ENCODE data around the gene PTGER2. TPM values are rescaled to one million over a fixed set of nuclear protein-coding genes. Genes with fewer than 3 reads are reported as not detected.

The PTGER2 gene
- total and polyA plus RNA-seq, 10 of the 15 experiments (the other 5 are each of a cell fraction or from before 2014, with no cell fraction given) = 0.03 to 1.6 (median 0.33) TPM

DNA sequence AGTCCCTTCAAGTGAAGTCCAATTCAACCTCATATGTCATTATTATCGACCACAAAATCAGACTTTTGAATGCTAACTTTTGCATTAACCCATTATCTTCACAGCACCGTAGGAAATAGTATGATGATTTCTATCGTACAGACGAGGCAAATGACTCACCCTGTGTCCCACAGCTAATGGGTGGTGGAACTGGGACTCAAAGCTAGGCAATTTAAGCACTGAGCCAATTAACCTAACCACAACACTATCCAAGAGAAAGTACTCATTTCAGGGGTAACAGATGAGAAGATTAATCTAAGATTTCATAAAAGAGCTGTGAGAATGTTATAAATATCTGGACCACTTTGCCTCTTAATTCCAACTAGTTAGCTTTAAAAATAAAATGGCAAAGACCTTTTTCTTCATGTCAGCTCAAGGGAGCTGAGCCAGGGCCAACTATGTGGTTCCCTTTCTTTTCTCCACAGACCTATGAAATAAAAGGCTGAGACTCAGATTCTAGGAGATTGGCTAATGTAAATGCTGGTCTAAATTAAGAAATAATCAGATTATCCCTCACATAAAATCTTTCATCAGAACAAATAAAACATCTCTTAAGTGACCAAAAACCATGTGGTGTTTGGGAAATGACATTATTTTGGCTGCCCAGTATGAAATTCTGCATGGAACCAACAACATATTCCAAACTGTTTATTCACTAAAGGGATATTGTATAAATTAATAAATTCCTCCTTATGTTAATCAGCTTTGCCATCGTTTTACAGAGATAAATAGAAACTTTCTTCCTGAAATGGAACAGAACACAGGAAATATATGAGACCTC, 4.9 kb downstream of the PTGER2 start:
- no peaks in the 10 kb centered on the region for H3K79me2 ChIP-seq (ENCODE audit: control insufficient read depth, insufficient read depth, low read length)
- intact Hi-C loops (cut with micrococcal nuclease; ENCODE audit: unreplicated experiment) (no loop called here), in situ Hi-C loops (cut with MboI) (no loop called here)
- H3K27me3 ChIP-seq (replicated peaks in 1 of 2; ENCODE audit: control insufficient read depth in 2 of 2, insufficient read depth in 2 of 2, low read length in 1 of 2) = peaks cover 11 to 16% of the 10 kb centered on the region in 2 experiments
- H3K4me2 ChIP-seq (ENCODE audit: control insufficient read depth, insufficient read depth) = no peak overlapping the region
- no peak overlapping the region for H3K27ac ChIP-seq (ENCODE audit: control insufficient read depth, insufficient read depth)
- SMC1A ChIA-PET (ENCODE audit: uncharacterized antibody, unreplicated experiment) = interaction anchor here (1.2 kb wide), 1 partner anchor 10 kb away, joined by 3 read pairs; no protein-coding TSS in a partner anchor
- FAIRE-seq (no peak), DNase-seq (ENCODE audit: low read depth, low spot score) (no peak), ATAC-seq (no peak)
- BruUV-seq (replicated peaks) = no TSS peak
- RAD21 ChIA-PET (ENCODE audit: unreplicated experiment) = interaction anchor here (1.9 kb wide), 1 partner anchor 19 kb away, joined by 4 read pairs; no protein-coding TSS in a partner anchor
- no peaks in the 10 kb centered on the region for H3K36me3 ChIP-seq (ENCODE audit: control insufficient read depth in 2 of 2, insufficient read depth in 2 of 2, low read length in 1 of 2)
- no peaks in the 10 kb centered on the region for H4K20me1 ChIP-seq (ENCODE audit: control insufficient read depth, insufficient read depth)
- H3K4me1 ChIP-seq (ENCODE audit: control insufficient read depth, insufficient read depth, low read length) = peaks cover 11% of the 10 kb centered on the region; the same call in 1 of the 2 replicates
- H2AFZ ChIP-seq (ENCODE audit: control insufficient read depth, low read depth, low read length) = no peak overlapping the region
- CTCF ChIA-PET = no interaction called here
- TF ChIP-seq JUND (IDR thresholded peaks at IDR 0.05; ENCODE audit: low read depth, low read length) (no peak), CHD2 (IDR thresholded peaks at IDR 0.05; ENCODE audit: borderline replicate concordance, low read depth, low read length) (no peak), STAT3 (IDR thresholded peaks at IDR 0.05; ENCODE audit: low read depth, low read length) (no peak), PML (IDR thresholded peaks at IDR 0.05; ENCODE audit: low read length) (no peak), NRF1 (conservative IDR thresholded peaks at IDR 0.05; ENCODE audit: low read depth, low read length) (no peak), ZNF217 (IDR thresholded peaks at IDR 0.05) (no peak), RB1 (IDR thresholded peaks at IDR 0.05; ENCODE audit: borderline replicate concordance) (no peak), BCL11A (IDR thresholded peaks at IDR 0.05; ENCODE audit: low read depth, low read length) (no peak), KLF5 (IDR thresholded peaks at IDR 0.05; ENCODE audit: partially characterized antibody) (no peak), ZNF24 (IDR thresholded peaks at IDR 0.05) (no peak), CREM (IDR thresholded peaks at IDR 0.05; ENCODE audit: low read depth) (no peak), SIX5 (IDR thresholded peaks at IDR 0.05; ENCODE audit: low read depth, low read length, severe bottlenecking) (no peak), EED (IDR thresholded peaks at IDR 0.05; ENCODE audit: low read depth) (no peak), MTA3 (IDR thresholded peaks at IDR 0.05; ENCODE audit: borderline replicate concordance, low read length) (no peak)
- TF ChIP-seq, protein P1, sequence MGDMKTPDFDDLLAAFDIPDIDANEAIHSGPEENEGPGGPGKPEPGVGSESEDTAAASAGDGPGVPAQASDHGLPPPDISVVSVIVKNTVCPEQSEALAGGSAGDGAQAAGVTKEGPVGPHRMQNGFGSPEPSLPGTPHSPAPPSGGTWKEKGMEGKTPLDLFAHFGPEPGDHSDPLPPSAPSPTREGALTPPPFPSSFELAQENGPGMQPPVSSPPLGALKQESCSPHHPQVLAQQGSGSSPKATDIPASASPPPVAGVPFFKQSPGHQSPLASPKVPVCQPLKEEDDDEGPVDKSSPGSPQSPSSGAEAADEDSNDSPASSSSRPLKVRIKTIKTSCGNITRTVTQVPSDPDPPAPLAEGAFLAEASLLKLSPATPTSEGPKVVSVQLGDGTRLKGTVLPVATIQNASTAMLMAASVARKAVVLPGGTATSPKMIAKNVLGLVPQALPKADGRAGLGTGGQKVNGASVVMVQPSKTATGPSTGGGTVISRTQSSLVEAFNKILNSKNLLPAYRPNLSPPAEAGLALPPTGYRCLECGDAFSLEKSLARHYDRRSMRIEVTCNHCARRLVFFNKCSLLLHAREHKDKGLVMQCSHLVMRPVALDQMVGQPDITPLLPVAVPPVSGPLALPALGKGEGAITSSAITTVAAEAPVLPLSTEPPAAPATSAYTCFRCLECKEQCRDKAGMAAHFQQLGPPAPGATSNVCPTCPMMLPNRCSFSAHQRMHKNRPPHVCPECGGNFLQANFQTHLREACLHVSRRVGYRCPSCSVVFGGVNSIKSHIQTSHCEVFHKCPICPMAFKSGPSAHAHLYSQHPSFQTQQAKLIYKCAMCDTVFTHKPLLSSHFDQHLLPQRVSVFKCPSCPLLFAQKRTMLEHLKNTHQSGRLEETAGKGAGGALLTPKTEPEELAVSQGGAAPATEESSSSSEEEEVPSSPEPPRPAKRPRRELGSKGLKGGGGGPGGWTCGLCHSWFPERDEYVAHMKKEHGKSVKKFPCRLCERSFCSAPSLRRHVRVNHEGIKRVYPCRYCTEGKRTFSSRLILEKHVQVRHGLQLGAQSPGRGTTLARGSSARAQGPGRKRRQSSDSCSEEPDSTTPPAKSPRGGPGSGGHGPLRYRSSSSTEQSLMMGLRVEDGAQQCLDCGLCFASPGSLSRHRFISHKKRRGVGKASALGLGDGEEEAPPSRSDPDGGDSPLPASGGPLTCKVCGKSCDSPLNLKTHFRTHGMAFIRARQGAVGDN (IDR thresholded peaks at IDR 0.05) = no peak
- TF ChIP-seq, protein P2, sequence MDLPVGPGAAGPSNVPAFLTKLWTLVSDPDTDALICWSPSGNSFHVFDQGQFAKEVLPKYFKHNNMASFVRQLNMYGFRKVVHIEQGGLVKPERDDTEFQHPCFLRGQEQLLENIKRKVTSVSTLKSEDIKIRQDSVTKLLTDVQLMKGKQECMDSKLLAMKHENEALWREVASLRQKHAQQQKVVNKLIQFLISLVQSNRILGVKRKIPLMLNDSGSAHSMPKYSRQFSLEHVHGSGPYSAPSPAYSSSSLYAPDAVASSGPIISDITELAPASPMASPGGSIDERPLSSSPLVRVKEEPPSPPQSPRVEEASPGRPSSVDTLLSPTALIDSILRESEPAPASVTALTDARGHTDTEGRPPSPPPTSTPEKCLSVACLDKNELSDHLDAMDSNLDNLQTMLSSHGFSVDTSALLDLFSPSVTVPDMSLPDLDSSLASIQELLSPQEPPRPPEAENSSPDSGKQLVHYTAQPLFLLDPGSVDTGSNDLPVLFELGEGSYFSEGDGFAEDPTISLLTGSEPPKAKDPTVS (IDR thresholded peaks at IDR 0.05; ENCODE audit: low read depth, low read length) = no peak
- POLR2A ChIA-PET = no interaction called here
- no peak overlapping the region for H3K9ac ChIP-seq (ENCODE audit: control insufficient read depth, insufficient read depth, low read length)
- 15% methylated on average over 5 of the region's 5 CpGs for WGBS (ENCODE audit: insufficient coverage, insufficient replicate concordance, low lambda C conversion rate, missing lambda C conversion rate)
- peaks cover 5% of the 10 kb centered on the region for H3K9me3 ChIP-seq (replicated peaks; ENCODE audit: control insufficient read depth, insufficient read depth, low read length)
- H3K4me3 ChIP-seq = no peak overlapping the region
